ENCODE data around the gene MCHR2.

The MCHR2 gene

GRCh38 chr6:99991955-99992354, 2.1 kb downstream of the MCHR2 start:
- H3K9me3 ChIP-seq (ENCODE audit: control insufficient read depth, insufficient read depth, low read depth, low read length), result no peaks in the 10 kb centered on the region
- POLR2A ChIA-PET, result no interaction called here
- no peaks in the 10 kb centered on the region for H3K4me1 ChIP-seq (ENCODE audit: control insufficient read depth, insufficient read depth, low read length)
- H3K36me3 ChIP-seq (ENCODE audit: control insufficient read depth in 2 of 2, insufficient read depth in 1 of 2, low read length in 2 of 2), result no peaks in the 10 kb centered on the region
- no peak overlapping the region for H3K27ac ChIP-seq (ENCODE audit: extremely low read depth, low read depth, low read length)
- TF ChIP-seq ZNF639 (tag by site-specific recombination; IDR thresholded peaks at IDR 0.05), result no peak
- no peak for TF ChIP-seq ZNF138 (tag by site-specific recombination; IDR thresholded peaks at IDR 0.05; ENCODE audit: borderline replicate concordance)
- TF ChIP-seq ZNF354C (tag by site-specific recombination; IDR thresholded peaks at IDR 0.05; ENCODE audit: borderline replicate concordance, low read depth), result no peak
- no peak for TF ChIP-seq ZNF530 (tag by site-specific recombination; IDR thresholded peaks at IDR 0.05; ENCODE audit: low read depth)
- TF ChIP-seq ZNF311 (tag by site-specific recombination; IDR thresholded peaks at IDR 0.05; ENCODE audit: borderline replicate concordance), result no peak
- TF ChIP-seq ZNF292 (tag by site-specific recombination; IDR thresholded peaks at IDR 0.05; ENCODE audit: borderline replicate concordance, low read depth), result no peak
- TF ChIP-seq ZNF600 (tag by site-specific recombination; IDR thresholded peaks at IDR 0.05), result no peak
- TF ChIP-seq YY1 (tag by site-specific recombination; IDR thresholded peaks at IDR 0.05), result no peak
- TF ChIP-seq CTCF (tag by site-specific recombination; IDR thresholded peaks at IDR 0.05), result no peak
- TF ChIP-seq INSM2 (tag by site-specific recombination; IDR thresholded peaks at IDR 0.05), result no peak
- no peak for TF ChIP-seq KLF9 (tag by site-specific recombination; IDR thresholded peaks at IDR 0.05; ENCODE audit: low read depth)
- TF ChIP-seq PBX3 (CRISPR knock-in tag; IDR thresholded peaks at IDR 0.05), result no peak
- no peak for TF ChIP-seq ZNF76 (tag by site-specific recombination; IDR thresholded peaks at IDR 0.05; ENCODE audit: borderline replicate concordance, low read depth)
- TF ChIP-seq ZNF280D (tag by site-specific recombination; IDR thresholded peaks at IDR 0.05), result no peak
- TF ChIP-seq ZNF155 (tag by site-specific recombination; IDR thresholded peaks at IDR 0.05), result no peak
- TF ChIP-seq ZNF658 (tag by site-specific recombination; IDR thresholded peaks at IDR 0.05), result no peak
- TF ChIP-seq ZNF184 (tag by site-specific recombination; IDR thresholded peaks at IDR 0.05), result no peak
- CTCF ChIA-PET, result interaction anchor here (0.6 to 3.4 kb wide), 3 partner anchors 9 to 112 kb away, joined by 3 to 11 read pairs (median 4); no protein-coding TSS in a partner anchor
- H3K4me3 ChIP-seq (ENCODE audit: low read depth, low read length), result no peak overlapping the region
